CD4-positive, alpha-beta T cell (primary cell): ENCODE results near the gene PVALB. TPM values are rescaled to one million over a fixed set of nuclear protein-coding genes. Genes with fewer than 3 reads are reported as not detected.

Experiments
- ATAC-seq: fragments of 200-7000 bp; cut with Tn5 transposase; one replicate; pipeline ENCODE4 v1.10.0; 2022; ENCODE audit warnings: mild to moderate bottlenecking; ENCODE audit not compliant: poor library complexity
- CTCF ChIA-PET: fragments of 350-600 bp; sonication (Branson Sonifier 250); formaldehyde crosslinking; loops from one replicate; lab custom pipeline; 2021; ENCODE audit warnings: antibody characterized with exemption, inconsistent platforms; lab: Charles Lee
- POLR2A ChIA-PET: fragments of 350-600 bp; sonication (Branson Sonifier 250); formaldehyde crosslinking; loops from one replicate; lab custom pipeline; 2021; ENCODE audit warnings: antibody characterized with exemption, inconsistent platforms; lab: Charles Lee
- DNase-seq, 14 experiments: peaks; one replicate each; pipeline ENCODE4 v3.0.0-alpha.2; 2013 to 2020; ENCODE audit warnings: mixed read lengths in 2 of 14
- H3K27ac ChIP-seq, 2 donors: one replicate each; pipeline versions ENCODE4 v1.5.1 to v1.7.0; 2013; ENCODE audit warnings: low read length in 2 of 2, low read depth in 1 of 2, mild to moderate bottlenecking in 1 of 2
- H3K27me3 ChIP-seq, 2 experiments: 1 replicate in 1 of 2; 2 replicates in 1 of 2; pipeline versions ENCODE4 v1.6.1 to v1.7.0; 2013; ENCODE audit warnings: low read length in 2 of 2, control low read depth in 1 of 2, mild to moderate bottlenecking in 1 of 2, moderate library complexity in 1 of 2; ENCODE audit not compliant: insufficient read depth in 2 of 2, control insufficient read depth in 1 of 2
- H3K36me3 ChIP-seq: one replicate; pipeline ENCODE4 v1.6.1; 2013; ENCODE audit warnings: low read length, control low read depth; ENCODE audit not compliant: insufficient read depth
- H3K4me1 ChIP-seq: one replicate; pipeline ENCODE4 v1.6.1; 2013; ENCODE audit warnings: low read length, control low read depth; ENCODE audit not compliant: insufficient read depth
- H3K4me3 ChIP-seq: one replicate; pipeline ENCODE4 v1.5.1; 2013; ENCODE audit warnings: mild to moderate bottlenecking, low read length, moderate library complexity
- H3K9me3 ChIP-seq, 2 experiments: 1 replicate in 1 of 2; 2 replicates in 1 of 2; pipeline versions ENCODE4 v1.6.1 to v1.7.0; 2013; ENCODE audit warnings: low read length in 2 of 2, mild to moderate bottlenecking in 2 of 2, control low read depth in 1 of 2, moderate library complexity in 1 of 2; ENCODE audit not compliant: control insufficient read depth in 1 of 2, insufficient read depth in 1 of 2
- H3K27ac Mint-ChIP-seq: one replicate; pipeline ENCODE4 v1.8.0; 2020; ENCODE audit warnings: mixed read lengths
- H3K27me3 Mint-ChIP-seq: one replicate; pipeline ENCODE4 v1.8.0; 2021; ENCODE audit warnings: mixed read lengths
- H3K36me3 Mint-ChIP-seq: one replicate; pipeline ENCODE4 v1.8.0; 2021; ENCODE audit warnings: low read depth, mixed read lengths
- H3K4me1 Mint-ChIP-seq: one replicate; pipeline ENCODE4 v1.8.0; 2021; ENCODE audit warnings: low read depth, mixed read lengths
- H3K4me3 Mint-ChIP-seq: one replicate; pipeline ENCODE4 v1.8.0; 2020; ENCODE audit warnings: mild to moderate bottlenecking, mixed read lengths
- H3K9me3 Mint-ChIP-seq: one replicate; pipeline ENCODE4 v1.8.0; 2020; ENCODE audit warnings: mixed read lengths
- CTCF ChIP-seq: fragments of 200-600 bp; IDR thresholded peaks from one replicate; pipeline ENCODE4 v1.8.0; 2022; ENCODE audit warnings: antibody characterized with exemption, mild to moderate bottlenecking
- intact Hi-C, 2 experiments: fragments of 100-400 bp; cut with DNase I in 1 of 2; cut with micrococcal nuclease in 1 of 2; formaldehyde crosslinking; loops; one replicate each; pipeline versions ENCODE4 v1.15.1 to v1.9.0; 2023 to 2025; cut with DNase I, micrococcal nuclease
- total RNA-seq, 174 experiments: library from RNA in 2 of 174; stranded (reverse) in 2 of 174; gene quantifications; one replicate each; pipeline ENCODE4 v1.2.3 and lab custom pipeline; 2021 to 2026

The PVALB gene
- total RNA-seq, 2 experiments from 2014 or later, result not detected

GRCh38 chr22:36772451-36772850 is 44.4 kb downstream of the PVALB start:
- Mint-ChIP-seq H3K27me3 (no peaks in the 10 kb centered on the region), H3K4me1 (peaks cover 22% of the 10 kb centered on the region), H3K9me3 (no peaks in the 10 kb centered on the region), H3K27ac (no peak overlapping the region), H3K36me3 (peaks cover 5% of the 10 kb centered on the region), H3K4me3 (no peak overlapping the region)
- ChIA-PET CTCF (interaction anchor here (1.0 kb wide), 1 partner anchor 10 kb away, joined by 3 read pairs; no protein-coding TSS in a partner anchor), POLR2A (no interaction called here)
- ATAC-seq (no peak), DNase-seq (no peak)
- Histone ChIP-seq H3K27me3 (no peaks in the 10 kb centered on the region), H3K4me1 (peaks cover 20% of the 10 kb centered on the region), H3K4me3 (no peak overlapping the region), H3K27ac (no peak overlapping the region), H3K36me3 (peaks cover under 1% of the 10 kb centered on the region), H3K9me3 (no peaks in the 10 kb centered on the region)
- intact Hi-C loops, result loop anchor here in 1 of 2 experiments (10.0 kb wide), 1 partner anchor 422 kb away; no protein-coding TSS in a partner anchor
- TF ChIP-seq CTCF, result no peak

- CTCF ChIA-PET, result interaction anchor here (1.0 kb wide), 1 partner anchor 11 kb away, joined by 3 read pairs; no protein-coding TSS in a partner anchor
- POLR2A ChIA-PET, result no interaction called here
- H3K4me1 ChIP-seq, result peaks cover 10% of the 10 kb centered on the region
- H3K27ac ChIP-seq, result no peak overlapping the region
- Mint-ChIP-seq H3K4me1 (peaks cover 14% of the 10 kb centered on the region), H3K9me3 (no peaks in the 10 kb centered on the region), H3K27me3 (no peaks in the 10 kb centered on the region), H3K36me3 (peaks cover 12% of the 10 kb centered on the region), H3K4me3 (no peak overlapping the region), H3K27ac (no peak overlapping the region)
- peaks cover 6% of the 10 kb centered on the region for H3K36me3 ChIP-seq
- no peaks in the 10 kb centered on the region for H3K27me3 ChIP-seq
- no peak overlapping the region for H3K4me3 ChIP-seq
- intact Hi-C loops, result loop anchor here in 1 of 2 experiments (10.0 kb wide), 1 partner anchor 423 kb away; no protein-coding TSS in a partner anchor
- DNase-seq (no peak), ATAC-seq (no peak)
- H3K9me3 ChIP-seq, result no peaks in the 10 kb centered on the region
- no peak for TF ChIP-seq CTCF
Measured at GRCh38 chr22:36771356-36772063, 45.3 kb downstream of the PVALB start.

DNA sequence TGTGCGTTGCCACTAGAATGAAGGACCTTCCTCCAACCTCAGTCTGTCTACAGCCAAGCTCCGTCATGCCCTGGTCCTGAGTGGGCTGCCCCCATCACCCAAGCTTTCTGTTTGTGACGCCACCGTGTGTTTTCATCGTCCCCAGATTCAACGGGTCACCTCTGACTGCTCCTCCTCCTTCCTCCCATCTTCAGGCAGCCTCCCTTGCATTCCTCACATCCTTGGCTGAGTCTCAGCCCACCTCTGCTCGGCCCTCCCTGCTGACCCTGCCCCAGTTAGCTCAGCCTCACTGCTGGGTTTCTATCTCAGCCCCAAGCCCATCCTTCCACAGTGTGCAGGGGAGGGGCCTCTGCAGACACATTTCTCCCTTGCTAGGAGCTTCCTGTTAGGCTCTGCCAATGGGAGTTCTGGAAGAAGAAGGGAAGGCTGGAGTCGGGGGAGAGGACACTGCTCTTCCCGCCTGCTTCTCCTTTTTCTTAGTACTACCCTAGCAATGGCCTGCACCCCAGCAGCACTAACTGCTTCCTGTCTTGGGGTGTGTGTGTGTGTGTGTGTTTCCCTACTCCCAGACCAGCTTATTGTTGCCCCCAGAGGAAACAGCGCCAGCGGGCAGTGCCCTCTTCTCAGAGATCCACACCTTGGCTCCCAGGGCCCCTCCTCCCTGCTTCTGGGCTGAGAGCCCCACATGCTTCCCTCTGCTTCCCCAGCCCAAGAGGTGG is 46.2 kb downstream of the PVALB start:
- no peaks in the 10 kb centered on the region for H3K9me3 Mint-ChIP-seq
- Histone ChIP-seq H3K36me3 (peaks cover 6% of the 10 kb centered on the region), H3K27ac (no peak overlapping the region), H3K27me3 (no peaks in the 10 kb centered on the region), H3K9me3 (no peaks in the 10 kb centered on the region), H3K4me1 (peaks cover 8% of the 10 kb centered on the region), H3K4me3 (no peak overlapping the region)
- no peak for ATAC-seq
- H3K4me3 Mint-ChIP-seq, result no peak overlapping the region
- H3K36me3 Mint-ChIP-seq, result peaks cover 16% of the 10 kb centered on the region
- intact Hi-C loops, result loop anchor here in 1 of 2 experiments (10.0 kb wide), 1 partner anchor 424 kb away; no protein-coding TSS in a partner anchor
- no peak for DNase-seq
- H3K27me3 Mint-ChIP-seq, result no peaks in the 10 kb centered on the region
- H3K27ac Mint-ChIP-seq, result no peak overlapping the region
- H3K4me1 Mint-ChIP-seq, result peaks cover 7% of the 10 kb centered on the region
- POLR2A ChIA-PET, result no interaction called here
- CTCF ChIA-PET, result no interaction called here
- no peak for TF ChIP-seq CTCF
